Mesendoderm (in vitro differentiated cells): Measurements from ENCODE around the gene SLC9A4.

Source experiments
- DNase-seq: peaks from one replicate; pipeline ENCODE4 v3.0.0; 2013
- H2AK5ac ChIP-seq: 2 replicates; pipeline ENCODE4 v1.6.1; 2013; ENCODE audit warnings: low read length, inconsistent platforms
- H2BK120ac ChIP-seq: 2 replicates; pipeline ENCODE4 v1.6.1; 2013; ENCODE audit warnings: low read depth, mild to moderate bottlenecking, low read length, moderate library complexity, mixed read lengths
- H2BK15ac ChIP-seq: replicated peaks from 2 replicates; pipeline ENCODE4 v1.6.1; 2013; ENCODE audit warnings: low read depth, mild to moderate bottlenecking, moderate library complexity
- H2BK5ac ChIP-seq: 2 replicates; pipeline ENCODE4 v1.6.1; 2013; ENCODE audit warnings: low read length, inconsistent platforms
- H3K18ac ChIP-seq: 2 replicates; pipeline ENCODE4 v1.6.1; 2013; ENCODE audit warnings: mild to moderate bottlenecking, low read length, mixed read lengths
- H3K23ac ChIP-seq: one replicate; pipeline ENCODE4 v1.6.1; 2013; ENCODE audit warnings: low read length
- H3K27ac ChIP-seq: 2 replicates; pipeline ENCODE4 v1.5.1; 2013; ENCODE audit warnings: low read depth, mild to moderate bottlenecking, inconsistent platforms, low read length, moderate library complexity
- H3K27me3 ChIP-seq: 2 replicates; pipeline ENCODE4 v1.6.1; 2013; ENCODE audit warnings: low read length, control low read depth, mild to moderate bottlenecking, inconsistent platforms; ENCODE audit not compliant: insufficient read depth, poor library complexity
- H3K36me3 ChIP-seq: 2 replicates; pipeline ENCODE4 v1.6.1; 2013; ENCODE audit warnings: low read length, inconsistent platforms; ENCODE audit not compliant: control insufficient read depth, insufficient read depth
- H3K4ac ChIP-seq: one replicate; pipeline ENCODE4 v1.6.1; 2013; ENCODE audit warnings: low read depth, mild to moderate bottlenecking, low read length, moderate library complexity
- H3K4me1 ChIP-seq: 2 replicates; pipeline ENCODE4 v1.6.1; 2013; ENCODE audit warnings: low read depth, low read length, inconsistent platforms; ENCODE audit not compliant: control insufficient read depth
- H3K4me2 ChIP-seq: 2 replicates; pipeline ENCODE4 v1.6.1; 2013; ENCODE audit warnings: low read length
- H3K4me3 ChIP-seq: 2 replicates; pipeline ENCODE4 v1.5.1; 2013; ENCODE audit warnings: mild to moderate bottlenecking, low read length
- H3K56ac ChIP-seq: one replicate; pipeline ENCODE4 v1.6.1; 2013; ENCODE audit warnings: low read length
- H3K79me1 ChIP-seq: 2 replicates; pipeline ENCODE4 v1.6.1; 2013; ENCODE audit warnings: low read length, inconsistent platforms
- H3K79me2 ChIP-seq: 2 replicates; pipeline ENCODE4 v1.6.1; 2013; ENCODE audit warnings: mild to moderate bottlenecking, low read length; ENCODE audit not compliant: control insufficient read depth, insufficient read depth
- H3K9ac ChIP-seq: 2 replicates; pipeline ENCODE4 v1.6.1; 2013; ENCODE audit warnings: low read length, inconsistent platforms
- H4K5ac ChIP-seq: one replicate; pipeline ENCODE4 v1.6.1; 2013; ENCODE audit warnings: low read length
- H4K8ac ChIP-seq: one replicate; pipeline ENCODE4 v1.6.1; 2013; ENCODE audit warnings: low read depth, mild to moderate bottlenecking, control low read depth, low read length, moderate library complexity
- WGBS: extraction: QIAGEN DNeasy Blood & Tissue Kit; methylation state at CpG from one replicate; pipeline ENCODE4 v1.1.7; 2013; ENCODE audit warnings: low lambda C conversion rate, missing lambda C conversion rate; ENCODE audit not compliant: insufficient coverage; ENCODE audit errors: extremely low coverage; 5-methylcytosine and 5-hydroxymethylcytosine counted together

Gene SLC9A4

DNA sequence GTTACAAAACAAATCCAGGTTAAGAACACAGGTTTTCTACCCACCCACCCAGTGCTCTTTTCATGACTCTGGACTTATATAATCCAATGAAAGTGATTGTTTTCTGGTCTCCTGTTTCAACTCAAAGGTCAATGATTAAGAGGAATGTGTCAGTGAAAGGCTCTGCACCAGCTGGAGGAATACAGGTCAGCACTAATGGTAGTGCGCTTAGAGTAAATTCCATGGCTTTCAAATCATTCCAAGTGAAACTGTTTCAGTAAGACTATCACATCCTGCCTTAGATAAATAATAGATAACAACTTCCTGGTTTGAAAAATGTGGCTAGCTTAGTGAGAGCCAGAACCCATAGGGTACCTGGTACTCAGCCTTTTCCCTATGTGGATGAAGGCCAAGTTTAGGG, 47.8 kb downstream of the SLC9A4 start:
- Histone ChIP-seq H3K4me3 (no peak overlapping the region), H4K5ac (no peak overlapping the region), H3K4ac (no peak overlapping the region), H3K27me3 (no peaks in the 10 kb centered on the region), H3K27ac (no peak overlapping the region), H3K4me1 (no peaks in the 10 kb centered on the region), H2BK5ac (no peak overlapping the region), H2BK120ac (no peak overlapping the region), H4K8ac (no peak overlapping the region), H3K18ac (no peak overlapping the region), H3K9ac (no peak overlapping the region), H3K79me1 (no peaks in the 10 kb centered on the region), H3K79me2 (no peaks in the 10 kb centered on the region), H3K23ac (no peak overlapping the region), H3K4me2 (no peak overlapping the region), H3K56ac (no peak overlapping the region), H3K36me3 (no peaks in the 10 kb centered on the region), H2BK15ac (no peak overlapping the region), H2AK5ac (no peak overlapping the region)
- no CpG with 5 or more reads among the region's 1 CpG for WGBS
- no peak for DNase-seq

DNA sequence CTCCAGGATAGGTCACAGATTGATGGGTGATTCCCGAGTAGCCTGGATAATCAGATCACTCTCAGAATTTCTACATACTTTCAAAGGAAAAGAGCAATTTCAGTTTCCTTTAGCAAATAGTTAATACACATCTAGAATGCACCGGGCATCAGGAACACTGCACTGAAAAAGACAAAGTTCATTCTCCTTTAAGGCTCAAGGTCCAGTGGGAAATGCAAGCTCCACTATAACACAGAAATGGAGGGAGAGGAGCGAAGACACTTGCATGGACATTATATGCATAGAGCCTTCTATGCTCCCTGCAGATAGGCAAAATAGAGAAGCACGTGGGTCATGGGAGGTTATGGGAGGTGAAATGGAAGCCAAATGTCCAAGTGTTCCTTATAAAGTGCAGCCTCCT, 49.1 kb downstream of the SLC9A4 start:
- Histone ChIP-seq H2BK120ac (no peak overlapping the region), H3K27ac (no peak overlapping the region), H3K36me3 (no peaks in the 10 kb centered on the region), H2BK15ac (no peak overlapping the region), H3K4ac (no peak overlapping the region), H2BK5ac (no peak overlapping the region), H3K4me1 (no peaks in the 10 kb centered on the region), H4K5ac (no peak overlapping the region), H3K23ac (no peak overlapping the region), H2AK5ac (no peak overlapping the region), H3K79me2 (no peaks in the 10 kb centered on the region), H3K27me3 (no peaks in the 10 kb centered on the region), H3K4me3 (no peak overlapping the region), H3K79me1 (no peaks in the 10 kb centered on the region), H3K9ac (no peak overlapping the region), H3K56ac (no peak overlapping the region), H3K4me2 (no peak overlapping the region), H3K18ac (no peak overlapping the region), H4K8ac (no peak overlapping the region)
- no CpG with 5 or more reads among the region's 4 CpGs for WGBS
- no peak for DNase-seq

DNA sequence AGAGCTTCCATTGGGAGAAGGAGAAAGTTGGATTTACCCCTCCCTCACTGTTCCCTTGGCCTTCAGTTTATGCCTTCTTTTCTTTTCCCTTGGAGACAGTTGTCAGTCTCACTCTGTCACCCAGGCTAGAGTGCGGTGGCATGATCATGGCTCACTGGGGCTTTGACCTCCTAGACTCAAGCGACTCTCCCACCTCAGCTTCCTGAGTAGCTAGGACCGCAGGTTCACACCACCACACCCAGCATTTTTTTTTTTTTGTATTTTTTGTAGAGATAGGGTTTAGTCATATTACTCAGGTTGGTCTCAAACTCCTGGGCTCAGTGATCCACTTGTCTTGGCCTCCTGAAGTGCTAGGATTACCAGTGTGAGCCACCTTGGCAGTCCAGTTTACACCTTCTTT, 49.9 kb downstream of the SLC9A4 start:
- no CpG with 5 or more reads among the region's 3 CpGs for WGBS
- Histone ChIP-seq H2BK120ac (no peak overlapping the region), H3K4me3 (no peak overlapping the region), H2BK15ac (no peak overlapping the region), H3K4me1 (no peaks in the 10 kb centered on the region), H3K4ac (no peak overlapping the region), H3K23ac (no peak overlapping the region), H3K27ac (no peak overlapping the region), H3K79me2 (no peaks in the 10 kb centered on the region), H3K18ac (no peak overlapping the region), H4K8ac (no peak overlapping the region), H2BK5ac (no peak overlapping the region), H3K56ac (no peak overlapping the region), H3K36me3 (no peaks in the 10 kb centered on the region), H3K27me3 (no peaks in the 10 kb centered on the region), H3K79me1 (no peaks in the 10 kb centered on the region), H3K4me2 (no peak overlapping the region), H4K5ac (no peak overlapping the region), H3K9ac (no peak overlapping the region), H2AK5ac (no peak overlapping the region)
- no peak for DNase-seq

DNA sequence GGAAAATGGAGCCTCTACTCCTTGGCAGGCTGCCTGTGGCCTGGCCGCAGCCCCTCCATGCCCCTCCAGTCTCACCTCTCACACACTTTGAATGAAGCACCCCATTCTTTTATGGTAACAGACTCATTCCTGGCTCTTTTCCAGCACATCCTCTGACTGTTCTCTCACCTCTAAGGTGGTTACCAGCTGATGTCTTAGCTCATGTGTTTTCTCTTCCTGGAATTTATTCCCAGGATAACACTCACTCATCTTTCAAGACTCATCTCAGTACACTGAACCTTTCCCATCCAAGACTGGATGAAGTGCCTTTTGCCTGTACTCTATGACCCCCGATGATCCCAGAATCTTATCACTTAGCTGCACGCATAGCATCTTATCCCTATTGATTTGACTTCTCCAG, 50.6 kb downstream of the SLC9A4 start:
- WGBS: no CpG with 5 or more reads among the region's 3 CpGs
- Histone ChIP-seq H3K23ac (no peak overlapping the region), H3K79me2 (no peaks in the 10 kb centered on the region), H4K5ac (no peak overlapping the region), H3K79me1 (no peaks in the 10 kb centered on the region), H2AK5ac (no peak overlapping the region), H3K4me2 (no peak overlapping the region), H2BK15ac (no peak overlapping the region), H3K56ac (no peak overlapping the region), H4K8ac (no peak overlapping the region), H3K4me1 (no peaks in the 10 kb centered on the region), H3K4me3 (no peak overlapping the region), H2BK120ac (no peak overlapping the region), H3K4ac (no peak overlapping the region), H3K9ac (no peak overlapping the region), H3K27ac (no peak overlapping the region), H2BK5ac (no peak overlapping the region), H3K18ac (no peak overlapping the region), H3K36me3 (no peaks in the 10 kb centered on the region), H3K27me3 (no peaks in the 10 kb centered on the region)
- no peak for DNase-seq

DNA sequence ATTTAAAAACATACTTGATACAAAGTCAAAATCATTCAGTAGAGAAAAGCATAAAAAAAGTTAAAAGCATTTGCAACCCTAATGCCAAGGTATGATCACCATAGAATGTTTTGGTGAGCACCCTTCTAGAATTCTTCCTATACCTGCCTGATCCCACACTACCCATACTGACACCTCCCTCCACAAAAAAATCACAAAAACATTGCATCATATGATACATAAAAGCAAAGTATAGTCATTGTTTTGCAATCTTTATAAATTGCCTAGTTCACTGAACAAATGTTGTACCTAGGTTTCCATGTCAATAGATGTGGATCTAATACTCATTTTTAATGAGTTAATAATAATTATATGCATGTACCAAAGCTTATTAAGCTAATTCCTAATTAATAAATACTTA, 54.1 kb downstream of the SLC9A4 start:
- H3K4ac ChIP-seq: no peak overlapping the region
- no peak overlapping the region for H4K8ac ChIP-seq
- H2BK120ac ChIP-seq: no peak overlapping the region
- H3K23ac ChIP-seq: no peak overlapping the region
- H3K79me1 ChIP-seq: no peaks in the 10 kb centered on the region
- H3K4me2 ChIP-seq: no peak overlapping the region
- no peak overlapping the region for H3K18ac ChIP-seq
- no peaks in the 10 kb centered on the region for H3K4me1 ChIP-seq
- no peak overlapping the region for H2BK15ac ChIP-seq
- no peak for DNase-seq
- H3K36me3 ChIP-seq: no peaks in the 10 kb centered on the region
- H2BK5ac ChIP-seq: no peak overlapping the region
- no peaks in the 10 kb centered on the region for H3K79me2 ChIP-seq
- H2AK5ac ChIP-seq: no peak overlapping the region
- no peaks in the 10 kb centered on the region for H3K27me3 ChIP-seq
- H4K5ac ChIP-seq: no peak overlapping the region
- H3K27ac ChIP-seq: no peak overlapping the region
- no peak overlapping the region for H3K56ac ChIP-seq
- H3K9ac ChIP-seq: no peak overlapping the region
- no peak overlapping the region for H3K4me3 ChIP-seq

DNA sequence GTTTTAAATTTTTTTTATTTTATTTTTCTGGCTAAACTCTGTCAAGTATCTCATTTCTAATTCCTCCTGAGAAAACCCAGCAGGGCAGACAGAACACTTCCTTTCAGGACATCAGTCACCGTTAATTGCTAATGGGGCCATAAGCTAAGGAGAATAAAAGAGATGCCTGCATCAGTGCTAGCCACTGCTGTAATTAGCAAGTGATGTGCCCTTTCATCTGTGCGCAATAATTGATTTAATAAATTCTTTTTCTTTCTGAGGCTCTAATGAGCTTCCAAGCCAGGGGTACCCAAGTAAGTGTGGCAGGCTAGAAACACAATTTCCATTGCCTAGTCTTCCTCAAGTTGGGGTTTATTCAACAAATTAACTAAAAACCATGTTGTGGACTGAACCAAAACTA, 65.5 kb downstream of the SLC9A4 start:
- H3K4ac ChIP-seq: no peak overlapping the region
- H3K27ac ChIP-seq: no peak overlapping the region
- no peak for DNase-seq
- WGBS: no CpG with 5 or more reads among the region's 2 CpGs
- no peaks in the 10 kb centered on the region for H3K79me2 ChIP-seq
- no peak overlapping the region for H2BK15ac ChIP-seq
- no peak overlapping the region for H3K18ac ChIP-seq
- H3K9ac ChIP-seq: no peak overlapping the region
- no peak overlapping the region for H3K4me3 ChIP-seq
- no peak overlapping the region for H4K5ac ChIP-seq
- H3K36me3 ChIP-seq: no peaks in the 10 kb centered on the region
- no peak overlapping the region for H3K4me2 ChIP-seq
- no peaks in the 10 kb centered on the region for H3K4me1 ChIP-seq
- H2BK5ac ChIP-seq: no peak overlapping the region
- H4K8ac ChIP-seq: no peak overlapping the region
- H3K27me3 ChIP-seq: no peaks in the 10 kb centered on the region
- no peak overlapping the region for H2AK5ac ChIP-seq
- no peak overlapping the region for H3K56ac ChIP-seq
- H3K23ac ChIP-seq: no peak overlapping the region
- no peak overlapping the region for H2BK120ac ChIP-seq
- no peaks in the 10 kb centered on the region for H3K79me1 ChIP-seq
